NB4 (cell line): ENCODE results near the gene MLYCD.

Experiments used
- MYC ChIP-seq: IDR thresholded peaks from 2 replicates; pipeline ENCODE4 v1.6.1; 2011; ENCODE audit warnings: low read depth, low read length
- POLR2A ChIP-seq: IDR thresholded peaks from 2 replicates; pipeline ENCODE4 v1.6.1; 2011; ENCODE audit warnings: mild to moderate bottlenecking; ENCODE audit not compliant: insufficient read length; ENCODE audit errors: extremely low read depth
- TF ChIP-seq, protein P1 (sequence below): IDR thresholded peaks from one replicate; pipeline ENCODE4 v1.5.1; 2012; ENCODE audit warnings: low read depth, low read length
- TF ChIP-seq, protein P2 (sequence below): IDR thresholded peaks from 2 replicates; pipeline ENCODE4 v1.6.1; 2011; ENCODE audit warnings: low read depth, low read length

DNA sequence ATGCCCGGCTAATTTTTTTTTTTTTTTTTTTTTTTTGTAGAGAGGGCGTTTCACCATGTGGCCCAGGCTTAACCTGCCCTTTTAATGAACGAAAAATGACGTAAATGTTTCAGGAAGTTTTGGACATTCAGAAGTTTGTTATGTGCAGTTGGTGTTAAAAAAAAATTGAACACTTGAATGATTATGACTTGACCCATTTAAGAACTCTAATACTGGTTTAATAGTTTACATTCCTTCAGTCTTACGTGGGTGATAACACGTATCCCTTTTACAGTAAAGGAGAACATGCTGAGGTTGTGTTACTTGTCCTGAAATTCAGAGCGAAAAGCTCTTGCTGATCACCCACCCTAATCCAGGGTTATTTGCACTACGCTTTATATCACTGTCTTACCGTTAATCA lies 1.7 kb downstream of the MLYCD start:
- TF ChIP-seq, protein P1, sequence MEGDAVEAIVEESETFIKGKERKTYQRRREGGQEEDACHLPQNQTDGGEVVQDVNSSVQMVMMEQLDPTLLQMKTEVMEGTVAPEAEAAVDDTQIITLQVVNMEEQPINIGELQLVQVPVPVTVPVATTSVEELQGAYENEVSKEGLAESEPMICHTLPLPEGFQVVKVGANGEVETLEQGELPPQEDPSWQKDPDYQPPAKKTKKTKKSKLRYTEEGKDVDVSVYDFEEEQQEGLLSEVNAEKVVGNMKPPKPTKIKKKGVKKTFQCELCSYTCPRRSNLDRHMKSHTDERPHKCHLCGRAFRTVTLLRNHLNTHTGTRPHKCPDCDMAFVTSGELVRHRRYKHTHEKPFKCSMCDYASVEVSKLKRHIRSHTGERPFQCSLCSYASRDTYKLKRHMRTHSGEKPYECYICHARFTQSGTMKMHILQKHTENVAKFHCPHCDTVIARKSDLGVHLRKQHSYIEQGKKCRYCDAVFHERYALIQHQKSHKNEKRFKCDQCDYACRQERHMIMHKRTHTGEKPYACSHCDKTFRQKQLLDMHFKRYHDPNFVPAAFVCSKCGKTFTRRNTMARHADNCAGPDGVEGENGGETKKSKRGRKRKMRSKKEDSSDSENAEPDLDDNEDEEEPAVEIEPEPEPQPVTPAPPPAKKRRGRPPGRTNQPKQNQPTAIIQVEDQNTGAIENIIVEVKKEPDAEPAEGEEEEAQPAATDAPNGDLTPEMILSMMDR = no peak
- TF ChIP-seq POLR2A (no peak), MYC (no peak)
- TF ChIP-seq, protein P2, sequence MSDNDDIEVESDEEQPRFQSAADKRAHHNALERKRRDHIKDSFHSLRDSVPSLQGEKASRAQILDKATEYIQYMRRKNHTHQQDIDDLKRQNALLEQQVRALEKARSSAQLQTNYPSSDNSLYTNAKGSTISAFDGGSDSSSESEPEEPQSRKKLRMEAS = no peak
